K562 (cell line): ENCODE measurements around the gene CHRM4. TPM values are rescaled to one million over a fixed set of nuclear protein-coding genes. Genes with fewer than 3 reads are reported as not detected.

Experiments used
- ATAC-seq: fragments of 200-7000 bp; cut with Tn5 transposase; 3 replicates; pipeline ENCODE4 v1.9.1; 2020; ENCODE audit warnings: moderate library complexity
- BruUV-seq: library from RNA; stranded (reverse); fragments of 400-500 nt; replicated peaks from 2 replicates; lab custom pipeline; 2021; lab: Mats Ljungman, UMichigan
- CTCF ChIA-PET: fragments of 300-600 bp; formaldehyde crosslinking; extraction: SDS; loops from one replicate; lab custom pipeline; 2021; ENCODE audit warnings: low intra/inter-chr PET ratio; lab: Yijun Ruan, JAX
- POLR2A ChIA-PET: fragments of 300-600, 350-650 bp; sonication (Branson Sonifier 250); formaldehyde crosslinking; extraction: SDS; loops from one replicate; lab custom pipeline; 2021; ENCODE audit warnings: antibody characterized with exemption, inconsistent platforms; lab: Yijun Ruan, JAX
- DNase-seq, 4 experiments: peaks; one replicate each; pipeline versions ENCODE4 v3.0.0 to v3.0.0-alpha.2; 2011 to 2018; ENCODE audit warnings: low spot score in 3 of 4, mixed read lengths in 3 of 4; ENCODE audit errors: extremely low read depth in 1 of 4
- FAIRE-seq: peaks from 2 replicates; lab custom pipeline; 2011; peaks lifted over from hg19 to GRCh38; lab: Jason Lieb, UNC
- H2AFZ ChIP-seq: 2 replicates; pipeline ENCODE4 v1.6.0; 2011; ENCODE audit warnings: low read depth, low read length, control low read depth, inconsistent platforms
- H3K27ac ChIP-seq: fragments of 200-600 bp; 3 replicates; pipeline ENCODE4 v1.8.0; 2011; ENCODE audit warnings: low read depth, mild to moderate bottlenecking, control low read depth, inconsistent platforms, low read length, moderate library complexity, mixed read lengths; ENCODE audit errors: extremely low read depth
- H3K27me3 ChIP-seq, 2 experiments: fragments of 300-600 bp in 1 of 2; 2 replicates in 1 of 2; 3 replicates in 1 of 2; pipeline versions ENCODE4 v1.6.0 to v1.8.0; 2011; ENCODE audit warnings: inconsistent platforms in 2 of 2, low read length in 2 of 2, mild to moderate bottlenecking in 1 of 2, mixed read lengths in 1 of 2, moderate library complexity in 1 of 2; ENCODE audit not compliant: control insufficient read depth in 2 of 2, insufficient read depth in 2 of 2
- H3K36me3 ChIP-seq: fragments of 300-600 bp; 3 replicates; pipeline ENCODE4 v1.8.0; 2011; ENCODE audit warnings: mild to moderate bottlenecking, low read length, inconsistent platforms; ENCODE audit not compliant: control insufficient read depth, insufficient read depth
- H3K4me1 ChIP-seq, 2 experiments: fragments of 200-600 bp in 1 of 2; replicated peaks in 1 of 2; 2 replicates in 1 of 2; 3 replicates in 1 of 2; pipeline versions ENCODE4 v1.5.1 to v1.8.0; 2011; ENCODE audit warnings: inconsistent platforms in 2 of 2, low read length in 2 of 2, mild to moderate bottlenecking in 1 of 2, mixed read lengths in 1 of 2, moderate library complexity in 1 of 2; ENCODE audit not compliant: control insufficient read depth in 2 of 2, insufficient read depth in 2 of 2
- H3K4me2 ChIP-seq: 2 replicates; pipeline ENCODE4 v1.6.1; 2011; ENCODE audit warnings: low read length, control low read depth, inconsistent platforms, mixed read lengths; ENCODE audit not compliant: insufficient read depth
- H3K4me3 ChIP-seq: fragments of 200-600 bp; sonication (generic), shearing (Covaris generic); 2 replicates; pipeline ENCODE4 v1.5.1; 2016; ENCODE audit warnings: control low read depth, inconsistent platforms
- H3K79me2 ChIP-seq: fragments of 200-600 bp; 3 replicates; pipeline ENCODE4 v1.8.0; 2011; ENCODE audit warnings: low read length, inconsistent platforms; ENCODE audit not compliant: control insufficient read depth, insufficient read depth
- H3K9ac ChIP-seq, 2 experiments: 2 replicates each; pipeline versions ENCODE4 v1.6.0 to v1.6.1; 2011; ENCODE audit warnings: low read depth in 2 of 2, low read length in 2 of 2, control low read depth in 1 of 2, inconsistent platforms in 1 of 2, mild to moderate bottlenecking in 1 of 2, mixed read lengths in 1 of 2; ENCODE audit not compliant: insufficient read depth in 1 of 2
- H3K9me1 ChIP-seq: one replicate; pipeline ENCODE4 v1.6.0; 2011; ENCODE audit warnings: inconsistent platforms, mild to moderate bottlenecking, low read length, moderate library complexity; ENCODE audit not compliant: control insufficient read depth, insufficient read depth
- H3K9me3 ChIP-seq: replicated peaks from 2 replicates; pipeline ENCODE4 v1.5.1; 2011; ENCODE audit warnings: low read depth, low read length, inconsistent platforms; ENCODE audit not compliant: control insufficient read depth, insufficient read depth
- H4K20me1 ChIP-seq: replicated peaks from 2 replicates; pipeline ENCODE4 v1.6.1; 2011; ENCODE audit warnings: low read length, inconsistent platforms, mixed read lengths; ENCODE audit not compliant: control insufficient read depth, insufficient read depth
- BCOR ChIP-seq: fragments of 450-650 bp; IDR thresholded peaks from 2 replicates; pipeline ENCODE4 v1.6.1; 2016
- CTCF ChIP-seq, 3 experiments: IDR thresholded peaks in 2 of 3; conservative IDR thresholded peaks in 1 of 3; 2 replicates each; pipeline ENCODE4 v1.5.1; 2011 to 2012; ENCODE audit warnings: low read length in 3 of 3, mild to moderate bottlenecking in 3 of 3, control low read depth in 2 of 3, improper control_type of control experiment in 1 of 3, inconsistent platforms in 1 of 3, low read depth in 1 of 3, mixed read lengths in 1 of 3, moderate library complexity in 1 of 3; ENCODE audit not compliant: insufficient read depth in 2 of 3
- ELF1 ChIP-seq: fragments of 200-800 bp; sonication (Bioruptor generic); IDR thresholded peaks from 2 replicates; pipeline ENCODE4 v1.6.1; 2016; ENCODE audit warnings: missing genetic modification characterization, missing compliant biosample characterization
- NFIC ChIP-seq: fragments of 450-650 bp; IDR thresholded peaks from 2 replicates; pipeline ENCODE4 v1.6.1; 2017; ENCODE audit warnings: mild to moderate bottlenecking, inconsistent platforms
- NR2C2 ChIP-seq, 2 experiments: fragments of 200-800 bp in 1 of 2; sonication (Bioruptor generic) in 1 of 2; sonication (generic) in 1 of 2; formaldehyde crosslinking in 1 of 2; IDR thresholded peaks; 2 replicates each; pipeline versions ENCODE4 v1.6.1 to v1.8.0; 2016 to 2022; ENCODE audit warnings: mild to moderate bottlenecking in 1 of 2, missing compliant biosample characterization in 1 of 2, missing genetic modification characterization in 1 of 2, missing genetic modification reagents in 1 of 2
- RAD21 ChIP-seq, 2 experiments: fragments of 250-450 bp in 1 of 2; fragments of 450-650 bp in 1 of 2; sonication (Bioruptor Pico) in 1 of 2; formaldehyde crosslinking in 1 of 2; IDR thresholded peaks in 1 of 2; conservative IDR thresholded peaks in 1 of 2; 2 replicates each; pipeline versions ENCODE4 v1.4.0 to v1.8.0; 2020 to 2022; ENCODE audit warnings: mild to moderate bottlenecking in 2 of 2, moderate library complexity in 1 of 2
- RCOR1 ChIP-seq, 2 experiments: IDR thresholded peaks; 2 replicates each; pipeline ENCODE4 v1.6.1; 2012; ENCODE audit warnings: low read depth in 2 of 2, low read length in 2 of 2, borderline replicate concordance in 1 of 2, improper control_type of control experiment in 1 of 2
- SAP30 ChIP-seq: fragments of 200-600 bp; sonication (generic); IDR thresholded peaks from 2 replicates; pipeline ENCODE4 v1.6.1; 2012; ENCODE audit warnings: borderline replicate concordance, low read depth, mild to moderate bottlenecking, moderate library complexity, low read length, control low read depth, inconsistent platforms; ENCODE audit not compliant: insufficient read depth, poor library complexity, severe bottlenecking
- XRCC5 ChIP-seq: fragments of 200-400 bp; formaldehyde crosslinking; IDR thresholded peaks from 2 replicates; pipeline ENCODE4 v1.6.1; 2017; ENCODE audit warnings: low read depth, mild to moderate bottlenecking, low read length
- ZMIZ1 ChIP-seq, 2 experiments: fragments of 150-350 bp in 1 of 2; IDR thresholded peaks; 2 replicates each; pipeline ENCODE4 v1.6.1; 2012 to 2016; ENCODE audit warnings: low read depth in 2 of 2, low read length in 2 of 2, mild to moderate bottlenecking in 1 of 2, moderate library complexity in 1 of 2
- ZNF589 ChIP-seq: fragments of 200-800 bp; sonication (Bioruptor generic); IDR thresholded peaks from 2 replicates; pipeline ENCODE4 v1.6.1; 2016; ENCODE audit warnings: low read depth, missing genetic modification characterization, missing compliant biosample characterization
- WGBS: fragments of 100-300 bp; shearing (Covaris generic); methylation state at CpG from one replicate; pipeline ENCODE4 v1.1.6; 2016; ENCODE audit warnings: low coverage, mixed read lengths; ENCODE audit not compliant: insufficient coverage; ENCODE audit errors: missing lambda C conversion rate; 5-methylcytosine and 5-hydroxymethylcytosine counted together
- in situ Hi-C: fragments of 300-500 bp; cut with MboI; formaldehyde crosslinking; loops from 4 replicates; pipeline ENCODE4 v1.15.0; 2018; ENCODE audit warnings: inconsistent platforms, mixed read lengths
- intact Hi-C: fragments of 100-400 bp; cut with micrococcal nuclease; formaldehyde crosslinking; loops from 2 replicates; pipeline ENCODE4 v1.14.2; 2022
- polyA plus RNA-seq, 8 experiments: library from polyadenylated mRNA; depleted of rRNA in 4 of 8; stranded (reverse) in 5 of 8; unstranded in 3 of 8; fragments of >200 nt; fragmentation: Nextera tagmentation in 2 of 8; fragmentation: Illumina TruSeq in 1 of 8; extraction: Ambion mirVana in 2 of 8; extraction: Trizol in 1 of 8; gene quantifications; 2 replicates each; pipeline versions ENCODE4 v1.2.1 to v1.2.3, GENCODE V29; 2011 to 2014; ENCODE audit warnings: inconsistent platforms in 1 of 8, missing spikeins in 1 of 8
- total RNA-seq, 7 experiments: library from RNA; depleted of rRNA in 6 of 7; stranded (reverse); fragments of >200 nt in 6 of 7; fragmentation: Illumina TruSeq in 2 of 7; extraction: Trizol in 2 of 7; gene quantifications; 2 replicates each; pipeline versions ENCODE4 v1.2.1 to v1.2.3, GENCODE V29; 2011 to 2021; ENCODE audit warnings: low replicate concordance in 1 of 7

Gene CHRM4
- total and polyA plus RNA-seq, 9 of the 15 experiments (the other 6 are each of a cell fraction or from before 2014, with no cell fraction given), result 0.22 to 1.3 (median 0.40) TPM; not detected in 2

- TF ChIP-seq ZMIZ1 (IDR thresholded peaks at IDR 0.05; ENCODE audit: low read depth in 2 of 2, low read length in 2 of 2), result no peak
- TF ChIP-seq NFIC, result no peak
These were observed 8.2 kb downstream of the CHRM4 start (continued) for GRCh38 chr11:46383404-46383758.

GRCh38 chr11:46382646-46383403 is 8.8 kb downstream of the CHRM4 start:
- Histone ChIP-seq H3K79me2 (peaks cover 16% of the 10 kb centered on the region), H4K20me1 (no peaks in the 10 kb centered on the region; the same call in 1 of the 2 replicates), H3K4me2 (peak overlapping the region; percentile 81), H3K27me3 (no peaks in the 10 kb centered on the region), H3K27ac (peak overlapping the region; percentile 94; the same call in 2 of the 3 replicates), H3K9me1 (peaks cover 7% of the 10 kb centered on the region), H2AFZ (peak overlapping the region; percentile 76; the same call in 1 of the 2 replicates), H3K4me3 (peak overlapping the region; percentile 75), H3K9me3 (no peaks in the 10 kb centered on the region), H3K36me3 (peaks cover 30% of the 10 kb centered on the region; the same call in 1 of the 3 replicates), H3K9ac (peak overlapping the region; percentile 81 to 98; a peak in 3 of 4 replicates), H3K4me1 (peaks cover 25 to 80% of the 10 kb centered on the region in 2 experiments)
- no TSS peak for BruUV-seq
- in situ Hi-C loops, result no loop called here
- ChIA-PET CTCF (interaction anchor here (0.6 to 1.5 kb wide), 2 partner anchors 133 to 155 kb away, joined by 3 to 10 read pairs; no protein-coding TSS in a partner anchor), POLR2A (interaction anchor here (0.6 to 1.0 kb wide), 7 partner anchors 9 to 865 kb away, joined by 3 to 10 read pairs (median 4); partner anchors contain the start of gene CHRM4)
- peak in 2 of 4 experiments; percentile 68 to 73 for DNase-seq
- no peak; the same call in 2 of the 3 replicates for ATAC-seq
- intact Hi-C loops, result loop anchor here (5.0 kb wide), 1 partner anchor 136 kb away; no protein-coding TSS in a partner anchor
- 53% methylated on average over 13 of the region's 18 CpGs for WGBS
- FAIRE-seq, result peak; percentile 95
- no peak for TF ChIP-seq SAP30
- TF ChIP-seq ELF1 (tag), result peak; percentile 50; the same call in 1 of the 2 replicates
- peak in 1 of 2 experiments; percentile 85; a peak in 2 of 4 replicates for TF ChIP-seq RCOR1 (IDR thresholded peaks at IDR 0.05; ENCODE audit: borderline replicate concordance in 1 of 2, low read depth in 2 of 2, low read length in 2 of 2)
- peak; percentile 71 to 86 (median 74) for TF ChIP-seq CTCF (IDR thresholded peaks at IDR 0.05 in 2 of 3, conservative IDR thresholded peaks at IDR 0.05 in 1 of 3; ENCODE audit: insufficient read depth in 2 of 3, low read depth in 1 of 3, low read length in 3 of 3)
- no peak for TF ChIP-seq ZNF589 (CRISPR knock-in tag)
- TF ChIP-seq XRCC5, result 0 out of 2 replicates have a peak, but pooled peaks have one; percentile 21
- no peak for TF ChIP-seq BCOR
- 0 out of 2 replicates have a peak, but pooled peaks have one; percentile 66 for TF ChIP-seq NR2C2 (CRISPR knock-in tag; IDR thresholded peaks at IDR 0.05)
- peak; percentile 72; the same call in 1 of the 2 replicates for TF ChIP-seq NR2C2 (tag; IDR thresholded peaks at IDR 0.05)
- TF ChIP-seq RAD21 (CRISPR knock-in tag; conservative IDR thresholded peaks at IDR 0.05 in 1 of 2, IDR thresholded peaks at IDR 0.05 in 1 of 2), result peak in 1 of 2 experiments; percentile 47; a peak in 3 of 4 replicates
